Tibial artery (tissue), 4 donors: ENCODE data around the gene NDE1.

Experiments used
- DNase-seq, 2 donors: peaks; one replicate each; pipeline ENCODE4 v3.0.0-alpha.2; 2019
- H3K27ac ChIP-seq, 2 donors: fragments of 200-600 bp; sonication (generic) in 1 of 2; 1 replicate in 1 of 2; 2 replicates in 1 of 2; pipeline ENCODE4 v1.5.1; 2018 to 2019; ENCODE audit warnings: mild to moderate bottlenecking in 1 of 2
- H3K27me3 ChIP-seq, 2 donors: fragments of 200-600 bp; sonication (generic) in 1 of 2; one replicate each; pipeline versions ENCODE4 v1.5.1 to v1.6.0; 2016 to 2019
- H3K36me3 ChIP-seq, 3 donors: fragments of 200-600 bp; sonication (generic) in 2 of 3; one replicate each; pipeline ENCODE4 v1.5.1; 2016 to 2019; ENCODE audit warnings: mild to moderate bottlenecking in 2 of 3
- H3K4me1 ChIP-seq, 4 donors: fragments of 200-600 bp; sonication (generic) in 2 of 4; 1 replicate in 3 of 4; 2 replicates in 1 of 4; pipeline ENCODE4 v1.5.1; 2016 to 2019
- H3K4me3 ChIP-seq, 2 donors: fragments of 200-600 bp; sonication (generic) in 1 of 2; 1 replicate in 1 of 2; 2 replicates in 1 of 2; pipeline ENCODE4 v1.5.1; 2018 to 2019; ENCODE audit warnings: mild to moderate bottlenecking in 2 of 2
- H3K9me3 ChIP-seq, 3 donors: fragments of 200-600 bp; sonication (generic) in 1 of 3; one replicate each; pipeline ENCODE4 v1.5.1; 2016 to 2019
- CTCF ChIP-seq, 2 experiments: fragments of 200-600 bp in 1 of 2; fragments of 450-650 bp in 1 of 2; IDR thresholded peaks; one replicate each; pipeline ENCODE4 v1.5.1; 2017 to 2019; ENCODE audit warnings: antibody characterized with exemption in 2 of 2, mild to moderate bottlenecking in 1 of 2, moderate library complexity in 1 of 2
- intact Hi-C: fragments of 100-400 bp; cut with DNase I; formaldehyde crosslinking; loops from one replicate; pipeline ENCODE4 v1.15.0; 2023; ENCODE audit warnings: low total_unique reads

Gene NDE1

DNA sequence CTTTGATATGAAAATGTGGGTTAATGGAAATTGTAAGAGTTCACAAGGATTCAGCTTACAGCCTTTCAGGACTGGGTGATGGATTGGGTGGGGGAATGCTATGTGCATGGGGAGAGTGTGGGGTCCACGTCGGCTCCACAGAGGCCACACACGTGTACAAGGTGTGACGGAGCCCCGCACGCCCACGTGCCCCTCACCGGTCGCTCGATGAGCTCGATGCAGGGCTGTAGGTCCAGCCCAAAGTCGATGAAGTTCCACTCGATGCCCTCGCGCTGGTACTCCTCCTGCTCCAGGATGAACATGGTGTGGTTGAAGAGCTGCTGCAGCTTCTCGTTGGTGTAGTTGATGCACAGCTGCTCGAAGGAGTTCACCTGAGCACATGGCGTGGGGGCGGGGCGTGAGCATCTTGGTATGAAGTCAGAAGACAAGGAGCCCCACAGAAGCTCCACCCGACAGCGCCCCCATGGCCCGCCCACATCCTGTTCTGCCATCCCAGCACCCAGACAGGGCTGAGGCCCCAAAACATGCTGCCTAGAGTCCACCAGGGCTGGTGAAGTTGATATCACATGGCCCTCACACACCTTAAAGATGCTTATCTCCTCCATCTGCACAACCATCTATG, 107.7 kb downstream of the NDE1 start:
- peaks cover 0 to 8% (median 3%) of the 10 kb centered on the region in 4 donors for H3K4me1 ChIP-seq

DNA sequence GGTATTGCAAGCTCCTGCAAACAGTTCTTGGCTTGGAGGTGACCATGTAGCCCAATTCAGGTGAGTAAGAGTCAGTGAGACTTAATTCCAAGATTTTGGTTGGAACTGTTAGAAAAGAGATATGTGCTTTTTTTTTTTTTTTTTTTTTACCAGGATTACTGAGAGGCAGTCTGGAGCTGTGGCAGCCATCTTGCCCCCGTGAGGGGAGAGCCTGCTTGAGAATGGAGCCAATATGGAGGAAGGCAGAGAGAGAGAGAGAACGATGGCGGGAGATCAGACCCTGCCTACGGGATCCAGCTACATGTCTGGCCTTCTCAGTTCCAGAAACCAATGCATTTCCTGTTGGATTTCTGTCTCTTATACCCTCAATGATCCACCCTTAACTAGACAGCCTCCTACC, 109.0 kb downstream of the NDE1 start:
- no peaks in the 10 kb centered on the region for H3K9me3 ChIP-seq
- H3K36me3 ChIP-seq = peaks cover 94 to 99% (median 96%) of the 10 kb centered on the region in 3 donors
- no peak for TF ChIP-seq CTCF (IDR thresholded peaks at IDR 0.05)
- no peaks in the 10 kb centered on the region for H3K27me3 ChIP-seq
- peaks cover 0 to 12% (median 0%) of the 10 kb centered on the region in 4 donors for H3K4me1 ChIP-seq
- no peak overlapping the region for H3K4me3 ChIP-seq
- no peak for DNase-seq
- intact Hi-C loops = no loop called here
- H3K27ac ChIP-seq = peak overlapping the region in 1 of 2 donors; percentile 44

More for the DNA sequence above, 107.7 kb downstream of the NDE1 start:
- peaks cover 94 to 99% (median 96%) of the 10 kb centered on the region in 3 donors for H3K36me3 ChIP-seq
- H3K4me3 ChIP-seq = no peak overlapping the region
- DNase-seq = no peak
- intact Hi-C loops = no loop called here
- no peaks in the 10 kb centered on the region for H3K9me3 ChIP-seq
- peak overlapping the region in 1 of 2 donors; percentile 61 for H3K27ac ChIP-seq
- H3K27me3 ChIP-seq = no peaks in the 10 kb centered on the region
- TF ChIP-seq CTCF (IDR thresholded peaks at IDR 0.05) = no peak

- intact Hi-C loops = loop anchor here (10.0 kb wide), 1 partner anchor 365 kb away; no protein-coding TSS in a partner anchor
- Histone ChIP-seq H3K27me3 (no peaks in the 10 kb centered on the region), H3K9me3 (no peaks in the 10 kb centered on the region), H3K27ac (peak overlapping the region in 1 of 2 donors; percentile 44), H3K4me3 (no peak overlapping the region), H3K36me3 (peaks cover 94 to 99% (median 96%) of the 10 kb centered on the region in 3 donors), H3K4me1 (peaks cover 0 to 12% (median 0%) of the 10 kb centered on the region in 4 donors)
- no peak for DNase-seq
- no peak for TF ChIP-seq CTCF (IDR thresholded peaks at IDR 0.05)
Observed at GRCh38 chr16:15760129-15760528, 110.1 kb downstream of the NDE1 start.

GRCh38 chr16:15764112-15764511, 114.1 kb downstream of the NDE1 start:
- DNase-seq = no peak
- H3K4me3 ChIP-seq = no peak overlapping the region
- no peak for TF ChIP-seq CTCF (IDR thresholded peaks at IDR 0.05)
- peaks cover 0 to 36% (median 2%) of the 10 kb centered on the region in 4 donors for H3K4me1 ChIP-seq
- intact Hi-C loops = loop anchor here (10.0 kb wide), 1 partner anchor 361 kb away; no protein-coding TSS in a partner anchor
- peak overlapping the region; percentile 51 to 74 for H3K27ac ChIP-seq
- no peaks in the 10 kb centered on the region for H3K27me3 ChIP-seq
- H3K9me3 ChIP-seq = no peaks in the 10 kb centered on the region
- peaks cover 94 to 98% (median 96%) of the 10 kb centered on the region in 3 donors for H3K36me3 ChIP-seq

DNA sequence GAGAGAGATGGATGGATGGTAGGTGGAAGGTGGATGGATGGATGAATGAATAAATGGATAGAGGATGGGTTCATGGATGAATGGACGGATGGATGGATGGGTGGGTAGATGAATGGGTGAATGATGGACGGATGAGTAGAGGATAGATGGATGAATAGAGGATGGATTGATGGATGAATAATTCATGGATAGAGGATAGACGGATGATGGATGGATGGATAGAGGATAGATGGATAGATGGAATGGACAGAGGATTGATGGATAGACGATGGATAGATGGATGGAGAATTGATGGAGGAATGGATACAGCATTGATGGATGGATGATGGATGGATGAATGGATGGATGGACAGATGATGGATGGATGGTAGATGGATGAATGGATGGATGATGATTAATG, 115.1 kb downstream of the NDE1 start:
- DNase-seq = no peak
- Histone ChIP-seq H3K27me3 (no peaks in the 10 kb centered on the region), H3K4me3 (no peak overlapping the region), H3K27ac (peak overlapping the region in 1 of 2 donors; percentile 74), H3K9me3 (no peaks in the 10 kb centered on the region), H3K4me1 (peaks cover 0 to 46% (median 6%) of the 10 kb centered on the region in 4 donors), H3K36me3 (peaks cover 94 to 98% (median 94%) of the 10 kb centered on the region in 3 donors)
- intact Hi-C loops = loop anchor here (10.0 kb wide), 1 partner anchor 360 kb away; no protein-coding TSS in a partner anchor
- TF ChIP-seq CTCF (IDR thresholded peaks at IDR 0.05) = no peak
